Stimulated activated CD8-positive, alpha-beta memory T cell treated with anti-CD3 and anti-CD28 coated beads, Interleukin-7, amount 100 ng/mL, for 48 hours (primary cell): Measurements from ENCODE around the gene CDHR5.
"Not testable (repeated sequence)": the region's sequence is repeated elsewhere in the genome, so short reads cannot be mapped to it uniquely, and the experiment has no call there.

ENCODE experiments used
- DNase-seq, 2 donors: peaks; one replicate each; pipeline ENCODE4 v3.0.0-alpha.2; 2020; ENCODE audit warnings: low read depth in 1 of 2; ENCODE audit errors: extremely low read depth in 1 of 2

CDHR5 gene

DNA sequence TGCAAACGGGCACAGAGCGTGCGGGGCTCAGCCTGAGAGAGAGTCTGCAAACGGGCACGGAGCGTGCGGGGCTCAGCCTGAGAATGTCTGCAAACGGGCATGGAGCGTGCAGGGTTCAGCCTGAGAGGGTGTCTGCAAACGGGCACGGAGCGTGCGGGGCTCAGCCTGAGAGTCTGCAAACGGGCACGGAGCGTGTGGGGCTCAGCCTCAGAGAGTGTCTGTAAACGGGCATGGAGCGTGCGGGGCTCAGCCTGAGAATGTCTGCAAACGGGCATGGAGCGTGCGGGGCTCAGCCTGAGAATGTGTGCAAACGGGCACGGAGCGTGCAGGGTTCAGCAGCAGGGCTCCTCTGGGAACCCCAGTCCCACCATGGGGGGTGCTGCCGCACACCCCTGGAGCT, 35.0 kb downstream of the CDHR5 start:
- DNase-seq: no peak

DNA sequence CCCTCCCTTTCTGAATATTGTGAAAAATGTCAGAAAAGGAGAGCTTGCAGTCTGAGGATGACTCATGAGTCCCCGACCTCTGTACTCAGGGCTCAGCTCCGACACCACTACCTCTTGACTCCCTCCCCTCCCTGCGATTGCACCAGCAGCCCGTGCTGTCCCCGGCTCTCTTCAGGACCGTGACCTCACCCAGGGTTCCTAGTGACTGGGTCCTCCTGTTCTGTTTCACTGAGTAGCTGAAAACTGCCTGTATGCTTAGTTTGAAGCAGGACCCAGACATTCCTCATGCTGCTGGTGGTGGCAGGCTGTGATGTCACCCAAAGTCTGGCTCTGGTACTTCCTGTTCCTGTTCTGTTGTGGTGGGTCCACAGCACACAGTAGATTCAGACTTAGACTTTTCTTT, 36.8 kb downstream of the CDHR5 start:
- DNase-seq: peak; percentile 37 to 71

DNA sequence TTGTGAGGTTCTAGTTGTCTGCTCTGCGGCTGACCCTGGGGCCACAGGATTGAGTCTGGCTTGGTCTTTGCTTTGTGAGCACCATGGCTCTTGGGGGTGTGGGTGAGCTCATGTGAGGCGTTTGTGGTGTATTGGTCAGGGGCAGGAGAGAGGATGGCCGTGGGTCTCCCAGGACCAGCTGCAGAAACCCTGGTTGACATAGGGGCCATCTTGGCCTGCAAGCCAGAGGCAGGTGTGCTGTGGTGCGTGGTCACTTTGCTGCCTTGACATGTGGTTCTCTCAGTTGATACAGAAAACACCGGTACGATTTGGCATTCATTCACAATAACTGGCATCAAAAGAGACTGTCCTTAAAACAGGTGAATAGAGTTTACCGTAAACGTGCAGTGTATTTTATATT, 37.2 kb downstream of the CDHR5 start:
- no peak for DNase-seq

DNA sequence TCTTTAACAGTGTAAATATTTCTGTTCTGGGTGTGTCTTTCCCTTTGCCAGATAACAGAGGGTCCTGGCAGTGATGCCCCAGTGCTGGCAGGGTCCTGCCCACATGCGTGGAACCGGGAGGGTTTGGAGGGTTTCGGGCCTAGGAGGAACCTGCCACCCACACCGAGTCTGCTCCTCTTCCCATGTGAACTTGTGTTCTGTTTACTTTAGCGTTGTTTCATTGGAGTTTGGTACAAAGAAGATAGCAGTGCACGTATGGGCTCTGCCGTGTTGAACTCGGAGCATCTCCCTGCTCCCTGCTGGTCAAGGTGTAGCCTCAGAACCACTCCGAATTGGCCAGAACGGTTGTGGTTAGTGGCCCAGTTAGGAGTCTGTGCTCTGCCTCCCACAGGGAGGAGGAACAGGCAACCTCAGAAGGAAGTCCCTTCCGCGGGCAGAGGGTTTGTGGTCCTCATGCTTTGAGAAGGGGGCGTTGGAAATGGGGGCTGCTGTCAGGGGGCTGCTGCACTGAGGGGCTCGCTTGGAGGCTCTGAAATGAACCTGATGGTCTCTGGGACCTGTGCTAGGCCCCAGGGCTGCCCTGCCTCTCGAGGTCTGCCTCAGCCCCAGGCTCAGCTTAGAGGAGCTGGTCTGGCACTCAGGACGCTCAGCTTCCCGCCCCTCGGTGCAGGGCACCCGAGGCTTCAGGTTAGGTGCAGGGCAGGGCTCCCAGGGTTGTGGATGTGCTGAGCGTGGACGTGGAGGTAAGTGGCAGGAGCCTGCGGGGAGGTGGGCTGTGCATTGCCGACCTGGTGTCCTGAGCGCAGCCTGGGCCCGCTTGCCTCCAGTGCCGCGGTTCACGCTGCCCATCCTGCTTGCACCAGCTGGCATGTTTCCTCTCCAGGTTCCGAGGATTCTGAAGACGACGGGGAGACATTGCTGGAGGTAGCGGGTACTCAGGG, 38.1 kb downstream of the CDHR5 start:
- no peak for DNase-seq

DNA sequence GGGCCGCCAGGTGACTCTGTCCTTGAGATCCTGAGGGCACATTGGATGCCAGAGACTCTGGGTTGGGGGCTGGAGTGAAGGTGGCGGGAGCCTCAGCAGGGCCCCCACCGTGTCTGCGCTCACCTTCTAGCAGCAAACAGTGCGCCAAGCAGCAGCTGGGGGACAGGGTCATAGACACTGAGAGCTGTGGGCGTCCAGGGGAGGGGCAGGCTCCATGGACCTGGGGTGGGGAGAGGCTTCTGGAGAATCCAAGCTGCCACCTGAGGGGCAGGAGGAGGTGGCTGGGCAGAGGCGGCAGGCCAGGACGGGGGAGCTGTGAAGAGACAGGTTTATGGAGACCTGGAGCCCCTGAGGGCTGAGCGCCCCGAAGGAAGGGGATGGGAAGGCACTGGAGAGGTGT, 40.5 kb downstream of the CDHR5 start:
- DNase-seq: no peak

DNA sequence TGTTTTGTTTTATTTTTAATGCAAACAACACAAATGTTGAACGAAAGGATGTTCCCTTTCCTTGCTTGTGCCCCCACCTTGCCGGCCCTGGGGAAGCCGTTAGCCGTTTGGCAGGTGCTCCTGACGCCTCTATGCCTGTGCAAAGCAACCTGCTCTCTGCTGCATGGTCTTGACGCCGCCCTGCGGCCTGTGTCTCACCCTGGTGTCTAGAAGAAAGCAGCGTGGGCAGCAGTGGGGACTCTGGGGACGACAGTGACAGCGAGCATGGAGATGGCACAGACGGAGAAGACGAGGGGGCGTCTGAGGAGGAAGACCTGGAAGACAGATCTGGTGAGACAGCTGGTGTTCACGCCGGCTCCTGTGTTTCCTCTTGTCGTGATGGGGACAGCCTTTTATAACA, 43.0 kb downstream of the CDHR5 start:
- no peak for DNase-seq

DNA sequence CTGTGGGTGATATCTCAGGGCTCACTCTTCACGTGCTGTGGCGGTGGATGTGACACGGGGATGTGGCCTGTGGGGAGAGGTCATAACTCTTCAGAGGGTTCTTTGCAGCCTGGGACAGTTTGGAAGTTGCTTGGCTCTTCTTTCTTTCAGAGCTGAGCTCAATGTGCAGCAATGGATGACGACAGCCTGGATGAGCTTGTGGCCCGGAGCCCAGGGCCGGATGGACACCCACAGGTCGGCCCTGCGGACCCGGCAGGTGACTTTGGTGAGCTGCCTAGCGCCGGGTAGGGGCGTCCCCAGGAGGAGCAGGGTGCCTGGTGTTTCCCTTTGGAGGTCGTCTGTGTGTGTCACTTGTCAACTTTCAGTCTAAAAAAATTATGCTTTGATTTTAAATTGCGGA, 43.4 kb downstream of the CDHR5 start:
- no peak for DNase-seq

DNA sequence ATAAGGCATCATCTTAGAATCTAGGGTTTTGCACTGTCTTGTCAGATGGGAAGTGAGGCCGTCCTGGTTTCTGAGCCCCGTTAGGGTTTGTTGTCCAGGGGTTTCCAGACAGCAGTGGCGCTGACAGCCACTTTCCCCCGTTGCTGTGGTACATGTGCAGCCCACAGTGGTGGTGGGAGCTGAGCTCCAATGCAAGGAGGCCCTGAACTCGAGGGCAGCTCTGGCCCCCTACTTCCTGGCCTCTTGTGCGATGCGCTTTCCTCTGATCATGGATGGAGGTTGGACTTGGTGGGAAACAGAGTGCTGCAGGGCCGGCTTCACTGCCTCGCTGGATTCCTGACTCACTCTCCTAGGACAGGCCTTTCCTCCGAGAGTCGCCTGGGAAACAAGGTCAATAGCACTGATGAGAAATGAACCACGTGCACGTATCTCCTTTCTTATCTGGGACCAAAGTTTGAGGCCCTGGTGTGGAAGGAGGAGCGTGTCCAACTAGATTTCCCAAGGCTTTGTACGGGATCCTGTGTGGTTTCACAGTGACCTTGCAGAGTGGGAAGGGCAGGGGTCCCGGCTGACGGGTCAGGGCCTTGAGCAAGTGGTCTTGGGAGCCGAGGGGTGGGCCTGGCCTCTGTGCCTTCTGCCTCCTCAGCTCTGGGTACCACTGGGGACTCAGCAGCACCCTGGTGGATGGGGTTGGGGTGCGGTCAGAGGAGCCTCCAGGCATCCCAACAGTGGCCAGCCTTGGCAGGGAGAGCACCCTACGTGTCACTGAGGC, 44.7 kb downstream of the CDHR5 start:
- DNase-seq: no peak

DNA sequence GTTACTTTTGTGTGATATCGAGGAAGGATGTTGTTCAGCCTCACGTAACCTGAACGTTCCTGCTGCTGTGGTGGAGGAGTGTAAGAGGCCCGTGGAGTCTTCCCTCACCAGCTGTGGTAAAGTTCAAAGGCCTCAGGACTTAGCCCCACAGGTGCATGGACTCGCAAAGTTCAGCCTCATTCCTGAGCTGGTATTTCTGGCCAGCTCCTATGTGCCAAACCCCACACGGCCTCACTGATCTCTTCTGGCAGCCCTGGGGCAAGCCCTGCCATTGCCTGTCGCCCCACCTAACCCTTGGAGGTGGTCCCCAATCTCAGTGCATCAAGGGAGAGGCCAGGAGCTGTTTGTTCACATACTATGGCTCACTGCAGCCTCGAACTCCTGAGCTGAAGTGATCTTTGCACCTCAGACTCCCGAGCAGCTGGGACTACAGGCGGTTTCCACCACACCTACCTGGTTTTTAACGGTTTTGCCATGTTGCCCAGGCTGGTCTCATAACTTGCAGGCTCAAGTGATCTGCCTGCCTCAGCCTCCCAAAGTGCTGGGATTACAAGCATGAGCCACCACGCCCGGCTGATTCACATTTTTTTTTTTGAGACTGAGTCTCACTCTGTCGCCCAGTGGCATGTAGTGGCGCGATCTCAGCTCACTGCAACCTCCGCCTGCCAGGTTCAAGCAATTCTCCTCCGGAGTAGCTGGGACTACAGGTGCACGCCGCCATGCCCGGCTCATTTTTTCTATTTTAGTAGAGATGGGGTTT, 46.3 kb downstream of the CDHR5 start:
- DNase-seq: no peak

DNA sequence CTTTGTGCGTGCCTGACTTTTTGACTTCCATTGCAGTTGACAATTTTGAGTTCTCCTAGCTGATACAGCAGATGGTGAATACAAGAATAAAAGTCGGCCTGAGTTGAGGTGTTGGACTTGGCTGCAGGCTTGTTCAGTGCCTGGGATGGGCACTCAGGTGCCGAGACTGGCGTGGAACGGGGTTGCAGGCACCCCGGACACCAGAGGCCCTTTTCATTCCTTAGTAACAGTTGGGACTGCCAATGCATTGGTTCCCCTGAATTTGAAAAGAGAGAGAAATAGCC, 47.2 kb downstream of the CDHR5 start:
- DNase-seq: no peak

DNA sequence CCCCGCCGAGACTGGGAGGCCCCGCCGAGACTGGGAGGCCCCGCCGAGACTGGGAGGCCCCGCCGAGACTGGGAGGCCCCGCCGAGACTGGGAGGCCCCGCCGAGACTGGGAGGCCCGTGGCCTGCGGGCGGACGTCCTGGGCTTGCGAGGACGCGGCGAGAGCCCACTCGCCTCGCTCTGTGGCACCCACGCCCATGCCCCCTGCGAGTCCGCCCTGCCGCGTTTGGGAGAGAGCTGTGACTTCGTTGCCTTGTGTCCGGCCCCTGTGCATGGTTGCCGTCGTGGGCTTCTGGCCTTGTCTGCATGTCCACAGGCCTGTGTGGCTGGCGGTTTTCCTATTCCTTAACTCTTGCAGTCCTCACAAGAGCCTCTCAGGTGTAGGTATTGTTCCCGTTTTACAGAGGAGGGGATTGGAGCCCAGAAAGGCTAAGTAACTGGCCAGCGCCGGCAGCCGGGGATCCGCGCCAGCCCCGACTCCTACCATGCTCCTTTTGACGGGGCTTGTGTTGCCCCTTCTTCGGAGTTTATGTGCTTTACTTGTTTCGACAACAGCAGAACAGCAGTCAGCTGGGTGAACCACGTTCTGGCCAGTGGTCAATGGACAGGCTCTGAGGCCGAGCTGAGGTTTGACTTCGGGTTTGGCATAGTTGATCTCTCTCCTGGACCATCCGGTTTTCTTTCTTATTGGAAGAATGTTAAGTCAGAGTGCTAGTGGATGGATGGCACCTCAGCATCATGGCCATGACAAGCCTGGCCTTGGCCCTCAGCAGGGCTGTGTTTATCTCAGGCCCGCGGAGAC, 47.7 kb downstream of the CDHR5 start:
- no peak for DNase-seq

DNA sequence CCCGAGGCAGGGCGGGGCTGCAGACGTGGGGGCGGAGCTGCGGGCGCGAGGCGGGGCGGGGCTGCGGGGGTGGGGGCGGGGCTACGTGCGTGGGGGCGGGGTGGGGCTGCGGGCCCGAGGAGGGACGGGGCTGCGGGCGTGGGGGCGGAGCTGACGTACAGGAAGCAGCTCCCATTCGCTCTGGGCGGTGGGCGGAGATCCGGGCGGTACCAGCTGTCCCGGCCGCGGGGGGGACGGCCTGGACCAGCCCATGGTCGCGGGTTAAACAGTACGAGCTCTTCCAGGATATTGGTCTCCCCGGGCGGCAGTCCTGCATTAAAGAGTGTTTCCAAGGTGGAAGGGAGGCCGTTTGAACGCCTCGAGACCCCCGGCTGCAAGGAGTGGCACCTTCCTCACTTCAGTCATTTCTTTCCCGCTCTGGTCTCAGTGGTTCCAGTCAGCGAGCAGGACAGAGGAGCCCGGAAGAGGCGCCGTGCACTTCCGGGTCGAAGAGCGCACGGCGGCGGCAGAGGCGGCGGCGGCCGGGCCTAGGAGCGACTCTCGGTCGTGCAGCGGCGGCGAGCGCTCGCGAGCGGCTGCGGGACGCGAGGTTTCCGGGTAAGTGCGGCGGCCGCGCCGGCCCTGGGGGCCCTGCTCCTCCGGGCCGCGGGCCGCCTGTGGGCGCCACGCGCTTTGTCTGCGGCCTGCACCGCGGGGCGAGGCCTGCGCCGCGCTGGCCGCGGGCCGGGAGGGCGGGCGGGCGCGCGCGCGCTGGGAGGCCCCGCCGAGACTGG, 48.6 kb downstream of the CDHR5 start, which contains the start of gene PHRF1:
Gene PHRF1 (plus strand): TSS at position 475 of the 773 bp plus-strand sequence. CDS start 5,043 bp downstream, outside the sequence.
- peak; percentile 85 to 92 for DNase-seq

DNA sequence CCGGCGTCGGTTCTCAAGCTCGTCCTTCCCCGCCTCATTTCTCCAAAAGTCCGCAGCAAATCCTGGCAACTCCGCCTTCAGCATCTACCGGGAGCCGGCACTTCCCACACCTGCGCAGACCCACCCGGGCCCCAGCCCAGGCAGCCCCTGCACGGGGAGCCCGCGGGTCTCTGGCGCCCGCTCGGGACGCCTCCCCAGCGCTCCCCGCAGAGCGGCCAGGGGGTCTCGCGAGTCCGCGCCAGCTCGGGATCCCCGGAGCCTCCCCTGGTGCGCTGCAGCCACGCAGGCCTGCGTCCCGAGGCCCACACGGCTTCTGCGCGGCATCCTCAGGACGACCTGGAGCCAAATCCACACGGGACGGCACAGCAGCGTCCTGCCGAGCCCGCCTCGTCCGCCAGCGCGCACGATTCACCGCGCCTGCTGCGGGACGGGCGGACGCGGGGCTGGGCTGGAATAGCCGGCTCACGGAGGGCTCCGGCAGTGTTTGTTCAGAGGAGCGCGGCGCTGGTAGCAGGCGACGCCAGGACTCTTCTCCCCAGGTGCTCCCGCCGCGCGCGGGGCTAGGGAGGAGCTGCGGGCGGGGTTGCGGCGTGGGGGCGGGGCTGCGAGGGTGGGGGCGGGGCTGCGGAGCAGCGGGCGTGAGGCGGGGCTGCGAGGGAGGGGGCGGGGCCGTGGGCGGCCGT, 49.3 kb downstream of the CDHR5 start:
- DNase-seq: no peak

DNA sequence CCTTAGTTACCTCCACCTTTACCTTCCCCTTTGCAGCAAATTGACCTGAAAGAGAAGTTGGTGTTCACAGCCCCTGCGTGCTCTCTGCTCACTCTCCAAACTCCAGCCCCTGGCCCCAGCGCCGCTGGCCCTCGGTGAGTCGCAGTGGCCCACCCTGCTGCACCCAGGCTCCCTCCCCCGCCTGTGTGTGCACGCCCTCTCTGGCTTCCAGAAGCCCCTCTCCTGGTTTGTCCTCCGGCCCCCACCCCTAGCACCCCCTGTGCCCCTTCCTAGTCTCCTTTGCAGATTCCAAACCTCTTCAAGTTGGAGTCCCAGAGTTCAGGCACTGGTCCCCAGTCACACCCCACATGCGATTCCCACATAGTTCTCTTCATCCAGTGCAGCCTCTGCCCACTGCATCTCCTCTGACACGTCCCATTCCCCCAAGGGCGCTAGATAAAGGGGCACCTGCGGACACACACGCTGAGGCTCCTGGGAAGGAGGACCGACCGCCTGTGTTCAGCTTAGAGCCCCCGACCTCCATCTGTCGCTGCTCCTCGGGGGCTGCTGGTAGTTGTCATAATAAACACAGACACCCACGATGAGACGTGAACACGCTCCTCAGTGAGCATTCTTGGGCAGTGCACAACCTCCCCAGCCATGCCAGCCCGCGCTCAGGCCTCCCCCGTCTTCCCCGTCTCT, 50.0 kb downstream of the CDHR5 start:
- DNase-seq: no peak

DNA sequence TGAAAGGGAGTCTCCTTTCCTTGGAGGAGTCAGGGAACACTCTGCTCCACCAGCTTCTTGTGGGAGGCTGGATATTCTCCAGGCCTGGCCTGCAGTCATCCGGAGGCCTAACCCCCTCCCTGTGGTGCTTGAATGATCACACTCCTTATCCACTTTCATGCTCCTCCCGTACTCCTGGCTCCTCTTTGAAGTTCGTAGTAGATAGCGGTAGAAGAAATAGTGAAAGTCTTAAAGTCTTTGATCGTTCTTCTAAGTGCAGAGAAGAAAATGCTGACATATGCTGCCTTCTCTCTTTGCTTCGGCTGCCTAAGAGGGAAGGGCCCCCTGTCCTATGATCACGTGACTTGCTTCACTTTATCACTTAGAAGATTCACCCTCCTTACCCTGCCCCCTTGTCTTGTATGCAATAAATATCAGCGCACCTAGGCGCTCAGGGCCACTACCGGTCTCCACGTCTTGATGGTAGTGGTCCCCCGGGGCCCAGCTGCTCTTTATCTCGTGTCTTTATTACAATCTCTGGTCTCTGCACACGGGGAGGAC, 50.7 kb downstream of the CDHR5 start:
- DNase-seq: not testable (repeated sequence)

DNA sequence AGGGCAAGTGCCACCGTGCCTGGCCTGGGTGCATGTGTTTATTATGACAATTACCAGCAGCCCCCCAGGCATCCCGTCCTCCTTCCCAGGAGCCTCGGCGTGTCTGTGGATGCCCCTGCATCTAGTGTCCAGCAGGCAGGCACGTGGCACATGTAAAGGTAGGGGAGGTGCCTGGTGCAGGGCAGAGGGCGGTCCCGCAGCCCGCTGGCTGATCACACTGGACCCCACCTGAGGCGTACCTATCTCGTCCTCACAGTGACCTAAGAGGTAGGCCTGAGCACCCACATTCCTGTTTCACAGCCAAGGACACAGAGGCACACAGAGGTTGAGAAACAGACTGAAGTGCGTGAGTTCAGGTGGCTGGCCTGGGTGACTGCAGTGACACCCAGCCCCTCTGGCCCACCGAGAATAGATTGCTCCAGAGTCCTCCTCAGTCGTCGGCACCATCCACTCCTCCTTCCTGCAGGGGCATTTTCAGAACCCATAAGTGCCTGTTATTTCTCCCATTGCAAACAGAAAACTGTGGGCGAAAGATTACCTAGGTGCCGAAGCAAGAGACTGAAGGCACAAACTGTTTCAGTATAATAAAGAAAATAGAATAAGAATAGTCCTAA, 51.5 kb downstream of the CDHR5 start:
- no peak for DNase-seq

DNA sequence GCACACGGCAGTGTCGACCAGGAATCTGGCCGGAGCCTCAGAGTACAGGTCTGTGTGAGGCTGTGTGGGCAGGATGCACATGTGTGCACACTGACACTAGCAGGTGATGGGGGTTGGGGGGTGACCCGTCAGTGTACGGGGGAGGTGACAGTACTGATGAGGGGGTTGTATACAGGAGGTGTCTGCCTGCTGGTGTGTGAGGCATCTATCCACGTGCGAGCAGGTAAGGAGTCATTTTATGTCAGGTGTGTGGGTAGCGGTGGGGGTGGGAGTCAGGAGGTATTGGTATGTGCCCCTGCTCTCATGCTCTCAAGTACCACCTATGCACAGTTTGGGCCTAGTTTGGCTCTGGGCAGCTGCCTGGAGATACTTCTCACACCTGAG, 53.0 kb downstream of the CDHR5 start:
- no peak for DNase-seq
